ENCODE measurements around the gene OBSL1. TPM values are rescaled to one million over a fixed set of nuclear protein-coding genes. Genes with fewer than 3 reads are reported as not detected.

Gene OBSL1
- total and polyA plus RNA-seq, 9 donors = 53.2 to 740 (median 468) TPM

DNA sequence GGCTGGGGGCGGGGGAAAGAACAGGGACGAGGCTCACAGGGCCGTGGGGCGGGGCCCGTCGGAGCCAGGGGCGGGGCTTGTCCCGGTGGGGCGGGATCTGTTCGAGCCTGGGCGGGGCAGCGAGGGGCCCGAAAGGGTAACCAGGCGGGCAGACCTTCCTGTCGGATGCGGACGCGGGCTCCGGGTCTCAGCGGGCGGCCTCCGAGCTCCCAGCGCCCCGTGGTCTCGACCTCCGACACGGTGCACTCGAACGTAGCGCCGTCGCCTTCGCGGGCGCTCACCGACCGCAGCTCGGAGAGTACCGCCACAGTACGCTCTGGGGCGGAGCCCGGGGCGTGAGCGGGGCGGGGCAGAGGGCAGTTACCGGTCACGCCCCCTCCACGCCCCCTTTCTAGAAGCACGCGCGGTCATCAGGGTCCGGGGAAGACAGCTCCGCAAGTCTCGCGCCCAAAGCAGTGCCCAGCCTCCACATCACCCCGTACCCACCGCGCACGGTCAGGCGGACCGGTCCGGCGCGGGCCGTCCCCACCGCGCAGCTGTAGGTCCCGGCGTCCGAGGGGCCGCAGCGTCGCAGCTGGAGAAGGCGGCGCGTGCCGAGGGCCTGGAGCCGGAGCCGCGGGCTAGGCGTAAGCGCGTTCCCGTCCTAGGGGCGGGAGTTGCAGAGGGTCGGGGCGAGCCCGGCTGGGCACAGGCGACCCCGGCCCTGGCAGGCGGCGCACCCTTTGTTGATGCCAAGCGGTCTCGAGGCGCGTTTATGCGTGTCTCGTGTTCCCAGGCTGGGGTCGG lies 18.8 kb downstream of the OBSL1 start:
- no peaks in the 10 kb centered on the region for H3K36me3 ChIP-seq
- no peaks in the 10 kb centered on the region for H3K9me3 ChIP-seq
- DNase-seq = peak; percentile 94 to 99 (median 96)
- H3K27ac ChIP-seq = peak overlapping the region; percentile 66 to 92
- 0 to 1% (median 1%) methylated on average over 61 to 99 of the region's 99 CpGs for WGBS, 3 donors
- TF ChIP-seq POLR2A (IDR thresholded peaks at IDR 0.05) (peak; percentile 30), EP300 (IDR thresholded peaks at IDR 0.05) (no peak)
- TF ChIP-seq, protein P1, sequence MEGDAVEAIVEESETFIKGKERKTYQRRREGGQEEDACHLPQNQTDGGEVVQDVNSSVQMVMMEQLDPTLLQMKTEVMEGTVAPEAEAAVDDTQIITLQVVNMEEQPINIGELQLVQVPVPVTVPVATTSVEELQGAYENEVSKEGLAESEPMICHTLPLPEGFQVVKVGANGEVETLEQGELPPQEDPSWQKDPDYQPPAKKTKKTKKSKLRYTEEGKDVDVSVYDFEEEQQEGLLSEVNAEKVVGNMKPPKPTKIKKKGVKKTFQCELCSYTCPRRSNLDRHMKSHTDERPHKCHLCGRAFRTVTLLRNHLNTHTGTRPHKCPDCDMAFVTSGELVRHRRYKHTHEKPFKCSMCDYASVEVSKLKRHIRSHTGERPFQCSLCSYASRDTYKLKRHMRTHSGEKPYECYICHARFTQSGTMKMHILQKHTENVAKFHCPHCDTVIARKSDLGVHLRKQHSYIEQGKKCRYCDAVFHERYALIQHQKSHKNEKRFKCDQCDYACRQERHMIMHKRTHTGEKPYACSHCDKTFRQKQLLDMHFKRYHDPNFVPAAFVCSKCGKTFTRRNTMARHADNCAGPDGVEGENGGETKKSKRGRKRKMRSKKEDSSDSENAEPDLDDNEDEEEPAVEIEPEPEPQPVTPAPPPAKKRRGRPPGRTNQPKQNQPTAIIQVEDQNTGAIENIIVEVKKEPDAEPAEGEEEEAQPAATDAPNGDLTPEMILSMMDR (IDR thresholded peaks at IDR 0.05) = no peak
- H3K4me1 ChIP-seq (ENCODE audit: insufficient read depth) = peaks cover 6% of the 10 kb centered on the region
- H3K4me3 ChIP-seq = peak overlapping the region; percentile 70
- intact Hi-C loops (cut with DNase I) = loop anchor here in 2 of 4 donors (5.0 kb wide), 2 partner anchors 55 to 80 kb away; no protein-coding TSS in a partner anchor
- H3K27me3 ChIP-seq = no peaks in the 10 kb centered on the region

DNA sequence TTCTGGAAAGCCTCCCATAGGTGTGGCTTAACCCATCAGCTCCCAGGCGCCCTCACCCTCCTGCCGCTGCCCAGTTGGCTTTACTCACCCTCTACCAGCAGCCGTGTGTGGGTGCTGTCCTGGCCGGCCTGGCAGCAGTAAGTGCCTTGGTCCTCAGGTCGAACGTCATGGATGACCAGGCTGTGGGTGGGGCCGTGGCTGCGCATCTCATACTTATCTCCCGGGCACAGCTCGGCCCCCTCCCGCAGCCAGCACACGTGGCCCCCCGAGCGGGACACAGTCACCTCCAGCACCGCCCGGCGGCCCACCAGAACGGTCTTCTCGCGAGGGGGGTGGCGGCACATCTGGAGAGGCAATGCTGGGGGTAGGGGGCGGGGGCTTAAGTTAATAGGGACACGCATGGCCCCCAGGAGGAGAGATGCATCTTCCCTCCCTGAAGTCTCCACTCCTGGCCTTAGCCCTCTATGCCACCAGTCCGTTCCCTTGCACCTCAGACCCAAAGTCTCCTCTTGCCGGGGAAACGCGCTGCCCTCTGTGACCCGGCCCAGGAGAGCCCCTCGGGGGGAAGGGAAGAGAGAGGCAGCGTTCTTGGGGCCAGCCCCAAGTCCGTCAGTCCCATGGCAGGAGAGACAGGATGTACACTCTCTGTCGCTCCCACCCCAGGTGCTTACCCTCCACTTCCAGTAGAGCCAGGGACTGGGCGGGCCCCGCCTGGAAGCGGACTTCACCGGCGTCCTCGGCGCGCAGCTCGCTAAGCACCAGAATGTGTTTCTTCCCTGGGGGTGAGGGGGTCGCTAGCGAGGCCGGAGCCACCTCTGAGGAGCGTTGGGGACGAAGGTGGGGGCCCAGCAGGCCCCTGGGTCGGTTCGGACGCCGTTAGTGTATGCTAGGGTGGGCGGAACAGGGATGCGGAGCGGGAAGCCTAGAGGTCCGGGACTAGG lies 19.6 kb downstream of the OBSL1 start:
- DNase-seq = peak; percentile 83 to 88 (median 85)
- Histone ChIP-seq H3K36me3 (no peaks in the 10 kb centered on the region), H3K27ac (peak overlapping the region; percentile 66 to 92), H3K9me3 (no peaks in the 10 kb centered on the region), H3K4me3 (peak overlapping the region; percentile 70), H3K27me3 (no peaks in the 10 kb centered on the region), H3K4me1 (ENCODE audit: insufficient read depth) (peaks cover 6% of the 10 kb centered on the region)
- intact Hi-C loops (cut with DNase I) = loop anchor here in 2 of 4 donors (5.0 kb wide), 2 partner anchors 56 to 81 kb away; no protein-coding TSS in a partner anchor
- WGBS, 3 donors = 2 to 5% (median 4%) methylated on average over 42 to 54 of the region's 54 CpGs
- TF ChIP-seq POLR2A (IDR thresholded peaks at IDR 0.05) (peak; percentile 56), EP300 (IDR thresholded peaks at IDR 0.05) (no peak)
- TF ChIP-seq, protein P1 (IDR thresholded peaks at IDR 0.05) = no peak

DNA sequence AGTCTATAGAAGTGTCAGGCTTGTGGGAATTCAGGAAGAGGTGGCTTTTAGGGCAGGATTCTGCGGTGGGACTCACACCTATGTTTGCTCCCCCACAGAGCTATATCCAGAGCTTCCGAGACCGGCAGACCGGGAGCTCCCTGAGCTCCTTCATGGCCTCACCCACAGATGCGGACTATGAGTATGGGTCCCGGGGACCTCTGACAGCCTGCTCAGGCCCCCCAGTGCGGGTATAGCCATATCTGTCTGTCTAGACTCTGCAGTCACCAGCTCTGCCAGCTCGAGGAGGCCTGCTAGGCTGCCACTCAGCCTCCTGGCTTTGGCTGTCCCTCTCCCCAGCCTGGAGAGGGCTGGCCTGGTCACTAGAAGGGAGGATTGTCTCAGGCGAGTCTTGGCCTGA lies 21.7 kb downstream of the OBSL1 start:
- H3K9me3 ChIP-seq = no peaks in the 10 kb centered on the region
- H3K4me3 ChIP-seq = no peak overlapping the region
- peak in 1 of 5 donors; percentile 35 for DNase-seq
- peaks cover 7% of the 10 kb centered on the region for H3K4me1 ChIP-seq (ENCODE audit: insufficient read depth)
- whole genome bisulfite sequencing, 3 donors = 88 to 97% (median 93%) methylated on average over 7 to 9 of the region's 9 CpGs
- no peaks in the 10 kb centered on the region for H3K27me3 ChIP-seq
- H3K36me3 ChIP-seq = no peaks in the 10 kb centered on the region
- TF ChIP-seq, protein P1 (IDR thresholded peaks at IDR 0.05) = no peak
- TF ChIP-seq EP300 (IDR thresholded peaks at IDR 0.05) = no peak
- TF ChIP-seq POLR2A (IDR thresholded peaks at IDR 0.05) = no peak
- H3K27ac ChIP-seq = no peak overlapping the region
- intact Hi-C loops (cut with DNase I) = loop anchor here in 2 of 4 donors (5.0 kb wide), 2 partner anchors 58 to 83 kb away; no protein-coding TSS in a partner anchor

DNA sequence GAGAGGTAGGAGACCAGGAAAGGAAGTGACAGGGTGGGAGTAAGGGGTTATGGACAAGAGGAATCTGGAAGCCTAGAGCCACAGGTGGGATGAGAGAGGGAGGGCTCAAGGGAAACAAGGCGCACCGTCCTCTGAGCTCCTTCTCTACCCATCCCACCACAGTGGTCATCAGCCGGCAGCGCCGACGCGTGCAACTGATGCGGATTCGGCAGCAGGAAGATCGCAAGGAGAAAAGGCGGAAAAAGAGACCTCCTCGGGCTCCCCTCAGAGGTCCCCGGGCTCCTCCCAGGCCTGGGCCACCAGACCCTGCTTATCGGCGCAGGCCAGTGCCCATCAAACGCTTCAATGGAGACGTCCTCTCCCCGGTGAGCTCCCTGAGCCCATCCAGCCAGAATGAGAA lies 22.3 kb downstream of the OBSL1 start:
- no peak overlapping the region for H3K27ac ChIP-seq
- TF ChIP-seq EP300 (IDR thresholded peaks at IDR 0.05) (no peak), POLR2A (IDR thresholded peaks at IDR 0.05) (no peak)
- TF ChIP-seq, protein P1 (IDR thresholded peaks at IDR 0.05) = no peak
- peaks cover 10% of the 10 kb centered on the region for H3K4me1 ChIP-seq (ENCODE audit: insufficient read depth)
- intact Hi-C loops (cut with DNase I) = no loop called here
- no peaks in the 10 kb centered on the region for H3K36me3 ChIP-seq
- no peaks in the 10 kb centered on the region for H3K9me3 ChIP-seq
- WGBS, 3 donors = 90 to 94% (median 91%) methylated on average over 18 of the region's 18 CpGs
- H3K4me3 ChIP-seq = no peak overlapping the region
- DNase-seq = peak in 3 of 5 donors; percentile 12 to 38 (median 36)
- H3K27me3 ChIP-seq = no peaks in the 10 kb centered on the region

Measured in ovary (tissue), 9 donors.